Gastroesophageal sphincter (tissue), 3 donors: ENCODE data around the gene ADGRL2.

Experiments
- CTCF ChIP-seq, 4 experiments: fragments of 200-600 bp in 2 of 4; fragments of 450-650 bp in 2 of 4; sonication (generic) in 1 of 4; IDR thresholded peaks; one replicate each; pipeline ENCODE4 v1.5.1; 2017 to 2019; ENCODE audit warnings: antibody characterized with exemption in 4 of 4, mild to moderate bottlenecking in 2 of 4, moderate library complexity in 2 of 4
- EP300 ChIP-seq: sonication (generic); formaldehyde crosslinking; IDR thresholded peaks from one replicate; pipeline ENCODE4 v1.6.1; 2017; ENCODE audit warnings: antibody characterized with exemption, mild to moderate bottlenecking
- POLR2A ChIP-seq, 2 donors: fragments of 450-650 bp; IDR thresholded peaks; one replicate each; pipeline ENCODE4 v1.6.1; 2017; ENCODE audit warnings: antibody characterized with exemption in 2 of 2, mild to moderate bottlenecking in 2 of 2, moderate library complexity in 1 of 2
- POLR2AphosphoS5 ChIP-seq: sonication (generic); formaldehyde crosslinking; IDR thresholded peaks from one replicate; pipeline ENCODE4 v1.6.1; 2017; ENCODE audit warnings: antibody characterized with exemption

GRCh38 chr1:81841795-81842194 is 41.1 kb downstream of the ADGRL2 start:
- TF ChIP-seq POLR2AphosphoS5 (no peak), CTCF (IDR thresholded peaks at IDR 0.05) (no peak), POLR2A (IDR thresholded peaks at IDR 0.05) (no peak), EP300 (no peak)
